ENCODE results near the gene SFSWAP.
"Not testable (repeated sequence)": the region's sequence is repeated elsewhere in the genome, so short reads cannot be mapped to it uniquely, and the experiment has no call there.

The SFSWAP gene

GRCh38 chr12:131710464-131711457, at the start of gene SFSWAP:
SFSWAP (plus strand) TSS chr12:131711090; CDS start chr12:131711230, 140 bp downstream.
- FAIRE-seq = no peak

GRCh38 chr12:131661170-131661985, 49.5 kb upstream of the SFSWAP start:
- FAIRE-seq = not testable (repeated sequence)

DNA sequence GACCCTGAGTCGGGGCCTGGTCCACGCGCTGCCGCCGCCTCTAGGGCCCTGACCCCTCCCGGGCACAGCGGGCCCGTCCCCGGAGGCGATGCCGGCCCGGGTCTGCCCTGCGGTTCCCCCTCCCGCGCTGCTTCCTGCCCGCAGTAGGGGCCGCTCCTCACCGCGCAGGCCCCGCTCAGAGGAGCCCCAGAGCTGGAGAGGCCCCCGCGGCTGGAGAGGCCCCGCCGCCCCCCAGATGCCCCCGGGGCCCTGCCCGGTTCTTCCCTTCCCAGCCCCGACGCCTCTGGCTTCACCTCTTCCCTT, 49.0 kb upstream of the SFSWAP start:
- not testable (repeated sequence) for FAIRE-seq

DNA sequence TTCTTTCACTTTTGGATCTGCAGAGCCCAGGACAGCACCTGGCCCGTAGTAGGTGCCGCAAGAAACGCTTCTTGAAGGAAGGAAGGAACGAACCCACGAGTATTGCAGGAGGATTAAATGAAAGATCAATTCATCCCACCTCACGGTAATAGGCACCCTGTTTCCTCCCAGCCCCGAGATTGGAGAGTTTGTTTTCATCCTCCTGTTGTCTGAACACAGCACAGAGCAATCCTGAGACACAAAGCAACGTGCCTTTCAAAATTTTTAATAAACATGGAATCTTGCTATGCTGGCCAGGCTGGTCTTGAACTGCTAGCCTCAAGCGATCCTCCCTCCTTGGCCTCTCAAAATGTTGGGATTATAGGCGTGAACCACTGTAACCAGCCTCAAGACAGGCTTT, 48.5 kb upstream of the SFSWAP start:
- not testable (repeated sequence) for FAIRE-seq

GRCh38 chr12:131665666-131666065, 45.2 kb upstream of the SFSWAP start:
- FAIRE-seq = not testable (repeated sequence)

GRCh38 chr12:131666486-131666885, 44.4 kb upstream of the SFSWAP start:
- FAIRE-seq = not testable (repeated sequence)

- not testable (repeated sequence) for FAIRE-seq
These were observed 43.8 kb upstream of the SFSWAP start for GRCh38 chr12:131666978-131667601.

DNA sequence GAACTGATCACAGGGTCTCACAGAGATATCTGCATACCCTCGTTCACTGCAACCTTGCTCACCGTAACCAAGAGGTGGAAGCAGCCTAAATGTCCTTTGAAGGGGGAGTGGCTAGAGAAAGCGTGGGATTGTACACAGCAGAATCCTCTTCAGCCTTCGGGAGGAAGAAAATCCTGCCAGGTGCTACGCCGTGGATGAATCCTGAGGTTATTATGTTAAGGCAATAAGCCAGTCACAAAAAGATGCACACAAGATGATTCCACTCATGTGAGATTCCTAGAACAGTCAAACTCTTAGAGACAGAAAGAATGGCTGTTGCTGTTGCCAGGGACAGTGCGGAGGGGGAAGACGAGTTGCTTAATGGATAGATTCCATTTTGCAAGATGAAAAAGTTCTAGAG, 39.6 kb upstream of the SFSWAP start:
- no peak for FAIRE-seq

DNA sequence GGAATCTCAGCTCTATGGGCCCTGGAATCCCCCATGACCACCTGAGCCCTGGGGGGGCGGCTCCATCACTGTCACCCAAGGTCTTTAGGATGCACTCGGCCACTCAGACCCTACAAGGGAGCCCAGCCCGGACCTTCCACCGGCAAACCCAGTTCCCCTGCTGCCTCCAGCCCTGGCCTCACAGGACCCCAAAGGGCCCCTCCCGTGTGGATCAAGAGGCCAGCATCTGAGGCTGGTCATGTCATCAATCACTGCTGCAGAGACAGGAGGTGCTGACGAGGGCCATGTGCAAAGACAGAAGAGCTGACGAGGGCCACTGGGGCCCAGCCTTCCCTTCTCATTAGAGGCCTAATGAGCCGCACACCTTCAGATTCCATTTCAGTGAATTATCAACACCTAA, 39.0 kb upstream of the SFSWAP start:
- no peak for FAIRE-seq

- FAIRE-seq = no peak
These were observed 38.5 kb upstream of the SFSWAP start for GRCh38 chr12:131672311-131672940.

DNA sequence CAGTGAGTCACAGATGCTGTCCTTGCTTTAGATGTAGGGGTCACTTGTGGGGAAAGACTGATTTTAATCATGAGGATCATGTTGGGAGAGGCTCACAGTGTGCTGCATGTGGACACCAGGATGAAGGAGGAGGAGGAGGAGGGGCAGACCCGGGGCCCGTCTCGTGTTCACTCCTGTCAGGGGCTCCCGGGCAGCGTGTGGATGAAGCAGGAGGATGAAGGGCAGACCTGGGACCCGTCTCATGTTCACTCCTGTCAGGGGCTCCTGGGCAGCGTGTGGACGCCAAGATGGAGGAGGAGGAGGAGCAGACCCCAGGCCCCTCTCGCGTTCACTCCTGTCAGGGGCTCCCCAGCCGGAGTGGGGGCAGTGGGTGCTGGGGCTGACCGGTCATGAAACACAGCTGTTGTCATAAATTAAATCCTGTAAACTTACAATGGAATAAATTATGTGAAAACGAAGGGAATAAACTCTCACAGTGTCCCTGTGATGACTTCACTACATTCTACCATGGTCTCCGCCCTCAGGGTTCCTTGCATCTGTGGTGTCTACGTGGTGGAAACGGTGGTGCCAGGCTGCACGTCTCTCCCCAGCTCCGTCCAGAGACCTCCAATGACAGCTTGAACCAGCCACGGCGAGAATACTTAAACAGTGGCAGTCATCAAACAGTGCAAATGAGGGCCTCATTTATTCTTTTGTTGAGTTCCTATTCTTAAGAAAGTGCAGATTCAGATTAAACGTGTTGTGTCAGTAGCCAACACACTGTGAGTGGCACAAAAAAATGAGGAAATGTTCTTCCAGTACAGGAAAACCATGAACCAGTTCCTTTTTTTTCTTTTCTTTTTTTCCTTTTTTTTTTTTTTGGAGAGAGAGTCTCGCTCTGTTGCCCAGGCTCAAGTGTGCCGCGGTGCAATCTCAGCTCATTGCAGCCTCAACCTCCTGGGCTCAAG, 37.7 kb upstream of the SFSWAP start:
- FAIRE-seq = no peak

GRCh38 chr12:131673888-131674257, 37.0 kb upstream of the SFSWAP start:
- no peak for FAIRE-seq

GRCh38 chr12:131674373-131674772, 36.5 kb upstream of the SFSWAP start:
- FAIRE-seq = no peak

- no peak for FAIRE-seq
These were observed 35.5 kb upstream of the SFSWAP start for GRCh38 chr12:131675126-131676080.

GRCh38 chr12:131676544-131676943, 34.3 kb upstream of the SFSWAP start:
- no peak for FAIRE-seq

GRCh38 chr12:131677067-131677466, 33.8 kb upstream of the SFSWAP start:
- not testable (repeated sequence) for FAIRE-seq

GRCh38 chr12:131677699-131678098, 33.2 kb upstream of the SFSWAP start:
- no peak for FAIRE-seq

GRCh38 chr12:131678389-131679181, 32.3 kb upstream of the SFSWAP start:
- not testable (repeated sequence) for FAIRE-seq

- not testable (repeated sequence) for FAIRE-seq
These were observed 31.7 kb upstream of the SFSWAP start for GRCh38 chr12:131679186-131679585.

Data from A204.1 (cell line).